GM13976 (cell line): ENCODE measurements around the gene SOWAHA.
A peak's percentile ranks its signal among the peaks of the same experiment; 100 is the strongest.

Experiments used
- DNase-seq: peaks from one replicate; pipeline ENCODE4 v3.0.0; 2012; ENCODE audit warnings: low spot score
- in situ Hi-C: fragments of 300-500 bp; cut with MboI; formaldehyde crosslinking; loops from one replicate; pipeline ENCODE4 v1.12.0; 2022; ENCODE audit warnings: low sequenced_read_pairs, mixed read lengths, inconsistent platforms; ENCODE audit not compliant: unreplicated experiment
- TF ChIP-seq, protein P1 (sequence below): IDR thresholded peaks from 2 replicates; pipeline ENCODE4 v1.5.1; 2012; ENCODE audit warnings: borderline replicate concordance, mild to moderate bottlenecking; ENCODE audit not compliant: insufficient read depth; ENCODE audit errors: extremely low read depth, missing control alignments, control extremely low read depth

Gene SOWAHA

DNA sequence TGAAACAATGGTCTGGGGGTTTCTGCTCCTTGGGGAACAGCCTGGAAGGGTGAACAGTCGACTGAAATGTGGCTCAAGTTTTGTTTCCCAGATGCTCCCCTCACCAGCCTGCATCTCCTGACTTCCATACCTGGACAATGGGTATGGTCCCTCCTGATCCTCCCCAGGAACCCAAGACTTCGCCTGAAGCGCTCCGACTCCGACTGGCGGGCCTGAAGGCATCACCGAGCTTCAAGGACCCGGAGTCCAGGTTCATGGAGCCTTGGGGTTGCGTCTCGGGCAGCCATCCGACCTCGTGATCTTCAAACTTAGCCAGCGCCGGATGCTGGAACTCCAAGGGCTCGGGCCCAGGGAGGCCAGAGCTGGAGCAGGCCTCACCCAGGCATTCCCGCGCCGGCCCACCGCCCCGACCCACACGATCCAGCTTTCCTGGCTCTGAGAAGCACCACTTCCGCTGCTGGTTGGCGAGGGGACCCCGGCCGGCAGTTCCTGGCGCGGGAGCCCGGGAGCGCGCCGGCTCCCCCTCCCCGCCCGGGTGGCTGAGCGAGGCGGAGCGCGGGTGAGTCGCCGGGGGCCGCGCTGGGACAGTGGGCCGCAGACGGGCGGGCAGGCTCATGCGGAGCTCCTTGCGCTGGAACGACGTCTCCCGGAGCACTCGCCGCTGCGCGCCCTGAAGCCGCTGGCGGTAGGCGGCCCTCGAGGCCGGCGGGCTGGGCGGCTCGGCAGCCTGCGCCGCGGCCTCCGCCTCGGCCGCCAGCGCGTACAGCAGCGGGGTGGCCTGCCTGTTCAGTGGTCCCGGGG, 12.1 kb downstream of the SOWAHA start:
- TF ChIP-seq, protein P1, sequence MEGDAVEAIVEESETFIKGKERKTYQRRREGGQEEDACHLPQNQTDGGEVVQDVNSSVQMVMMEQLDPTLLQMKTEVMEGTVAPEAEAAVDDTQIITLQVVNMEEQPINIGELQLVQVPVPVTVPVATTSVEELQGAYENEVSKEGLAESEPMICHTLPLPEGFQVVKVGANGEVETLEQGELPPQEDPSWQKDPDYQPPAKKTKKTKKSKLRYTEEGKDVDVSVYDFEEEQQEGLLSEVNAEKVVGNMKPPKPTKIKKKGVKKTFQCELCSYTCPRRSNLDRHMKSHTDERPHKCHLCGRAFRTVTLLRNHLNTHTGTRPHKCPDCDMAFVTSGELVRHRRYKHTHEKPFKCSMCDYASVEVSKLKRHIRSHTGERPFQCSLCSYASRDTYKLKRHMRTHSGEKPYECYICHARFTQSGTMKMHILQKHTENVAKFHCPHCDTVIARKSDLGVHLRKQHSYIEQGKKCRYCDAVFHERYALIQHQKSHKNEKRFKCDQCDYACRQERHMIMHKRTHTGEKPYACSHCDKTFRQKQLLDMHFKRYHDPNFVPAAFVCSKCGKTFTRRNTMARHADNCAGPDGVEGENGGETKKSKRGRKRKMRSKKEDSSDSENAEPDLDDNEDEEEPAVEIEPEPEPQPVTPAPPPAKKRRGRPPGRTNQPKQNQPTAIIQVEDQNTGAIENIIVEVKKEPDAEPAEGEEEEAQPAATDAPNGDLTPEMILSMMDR, result no peak
- in situ Hi-C loops, result loop anchor here (10.0 kb wide), 1 partner anchor 440 kb away; no protein-coding TSS in a partner anchor
- DNase-seq, result peak; percentile 58

DNA sequence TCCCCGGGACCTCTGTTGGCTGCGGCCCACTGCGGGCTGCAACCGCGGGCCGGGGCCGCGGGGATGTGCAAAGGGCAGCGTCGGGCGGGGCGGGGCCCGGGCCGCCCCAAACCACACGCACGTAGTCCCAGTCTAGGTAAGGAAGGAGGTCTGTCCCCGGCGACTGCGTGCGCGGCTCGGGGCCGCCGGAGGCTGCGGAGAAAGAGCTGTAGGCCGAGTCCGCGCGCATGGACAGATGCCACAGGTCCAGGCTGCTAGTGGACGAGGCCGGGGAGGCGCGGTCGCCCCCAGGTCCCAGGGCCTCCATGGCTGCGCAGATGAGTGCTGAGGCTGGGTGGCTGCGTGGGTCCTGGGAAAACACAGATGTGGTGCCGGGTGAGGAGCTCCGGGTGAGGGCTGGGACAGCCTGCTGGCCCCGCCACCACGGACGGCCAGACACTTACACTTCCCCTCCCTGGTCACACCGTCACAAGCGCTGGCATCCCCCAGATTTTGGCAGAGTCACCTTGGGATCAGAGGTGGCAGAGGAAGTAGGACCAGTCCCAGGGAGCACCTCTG, 12.8 kb downstream of the SOWAHA start:
- in situ Hi-C loops, result loop anchor here (10.0 kb wide), 1 partner anchor 441 kb away; no protein-coding TSS in a partner anchor
- peak; percentile 58 for DNase-seq
- TF ChIP-seq, protein P1, result no peak

DNA sequence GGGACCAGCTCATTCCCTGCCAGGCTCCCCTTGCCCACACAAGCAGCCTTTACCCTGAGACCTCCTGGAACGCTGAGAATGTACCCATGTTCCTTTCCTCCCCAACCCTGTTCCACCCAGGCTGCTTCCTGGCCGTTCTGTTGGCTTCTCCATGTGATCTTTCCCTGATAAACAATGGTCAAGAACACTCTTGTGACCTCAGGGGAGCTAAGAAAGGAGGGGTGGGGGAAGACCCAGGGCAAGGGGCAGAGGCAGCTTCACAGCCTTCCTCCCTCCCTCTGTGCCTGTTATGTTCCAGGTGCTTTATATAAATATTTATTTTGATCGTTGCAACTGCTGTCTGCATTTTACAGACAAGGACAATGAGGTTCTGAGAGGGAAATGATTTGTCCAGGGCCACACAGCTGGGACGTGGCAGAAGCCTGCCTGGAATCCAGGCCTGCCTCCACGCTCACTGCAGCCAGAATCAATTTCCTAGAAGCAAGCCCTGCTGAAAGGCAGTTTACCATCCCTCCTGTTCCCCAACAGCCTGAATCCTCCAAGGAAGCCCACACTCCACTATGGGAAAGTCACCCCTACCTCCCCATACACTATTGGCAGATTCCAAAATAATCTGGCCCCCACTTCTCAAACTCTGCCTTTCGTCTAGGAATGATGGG, 13.5 kb downstream of the SOWAHA start:
- DNase-seq, result no peak
- TF ChIP-seq, protein P1, result no peak
- in situ Hi-C loops, result loop anchor here (10.0 kb wide), 1 partner anchor 442 kb away; no protein-coding TSS in a partner anchor

DNA sequence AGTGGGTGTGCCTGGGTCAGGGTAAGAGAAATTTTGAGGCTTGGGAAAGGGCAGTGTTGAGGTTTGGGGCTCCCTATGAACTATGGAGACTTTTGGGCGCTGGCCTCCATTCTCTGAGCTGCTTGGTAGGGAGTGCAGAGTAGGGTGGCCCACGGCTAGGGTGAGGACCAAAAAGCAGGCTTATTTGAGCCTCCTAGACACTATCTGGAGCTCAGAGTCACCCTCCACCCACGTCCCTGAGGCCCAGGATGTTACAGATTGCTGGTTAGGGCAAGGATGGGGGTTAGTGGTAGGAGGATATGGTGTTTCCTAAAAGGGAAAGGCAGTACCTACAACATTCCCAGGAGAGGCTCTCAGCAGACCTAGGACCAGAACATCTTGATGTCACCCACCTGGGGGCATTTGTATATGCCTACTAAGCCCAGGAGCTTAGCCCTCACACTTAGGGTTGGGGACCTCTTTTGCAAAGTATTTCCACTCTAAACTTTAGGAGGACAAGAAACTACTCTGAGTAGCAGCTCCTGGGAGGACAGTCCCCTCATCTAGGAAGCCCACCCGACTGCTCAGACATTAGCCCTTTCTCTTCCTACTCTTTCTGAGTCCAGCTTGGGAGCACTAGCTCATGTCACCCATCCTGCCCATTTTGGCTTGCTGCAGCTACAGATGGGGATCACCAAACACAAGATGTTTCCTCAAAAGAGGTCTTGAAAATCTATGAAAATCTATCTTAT, 15.0 kb downstream of the SOWAHA start:
- in situ Hi-C loops, result loop anchor here (10.0 kb wide), 1 partner anchor 443 kb away; no protein-coding TSS in a partner anchor
- DNase-seq, result no peak
- TF ChIP-seq, protein P1, result no peak

DNA sequence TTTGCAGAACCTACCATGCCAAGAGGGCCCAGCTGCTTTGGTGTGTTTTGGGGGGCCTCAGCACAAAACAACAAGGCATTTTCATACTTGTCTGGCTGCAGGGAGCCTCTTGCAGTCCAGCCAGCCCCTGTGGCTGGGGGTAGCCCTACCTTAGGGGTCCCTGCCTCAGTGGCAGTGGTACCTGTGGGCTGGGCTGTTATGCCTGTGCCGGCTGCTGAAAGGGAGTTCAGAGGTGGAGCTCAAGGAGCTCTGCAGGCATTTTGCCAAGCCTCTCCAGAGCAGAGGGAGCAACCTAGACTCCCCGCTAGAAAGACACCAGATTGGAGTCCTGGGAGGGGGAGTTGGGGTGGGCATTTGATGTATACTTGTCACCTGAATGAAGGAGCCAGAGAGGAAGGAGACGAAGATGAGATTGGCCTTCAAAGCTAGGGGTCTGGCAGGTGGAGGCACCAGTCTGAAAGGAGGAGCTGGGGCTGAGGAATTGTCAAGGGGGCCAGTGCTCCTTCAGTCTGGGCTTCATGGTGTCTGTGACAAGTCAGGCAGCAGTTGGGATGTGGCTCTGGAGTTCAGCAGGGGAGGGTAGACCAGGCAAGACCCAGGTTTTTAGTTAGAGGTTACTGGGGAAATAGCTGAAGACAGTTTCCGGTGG, 15.9 kb downstream of the SOWAHA start:
- in situ Hi-C loops, result loop anchor here (10.0 kb wide), 1 partner anchor 444 kb away; no protein-coding TSS in a partner anchor
- DNase-seq, result no peak
- TF ChIP-seq, protein P1, result no peak
